ENCODE results near the gene GALC.
"Not testable (repeated sequence)": the region's sequence is repeated elsewhere in the genome, so short reads cannot be mapped to it uniquely, and the experiment has no call there.

The GALC gene

DNA sequence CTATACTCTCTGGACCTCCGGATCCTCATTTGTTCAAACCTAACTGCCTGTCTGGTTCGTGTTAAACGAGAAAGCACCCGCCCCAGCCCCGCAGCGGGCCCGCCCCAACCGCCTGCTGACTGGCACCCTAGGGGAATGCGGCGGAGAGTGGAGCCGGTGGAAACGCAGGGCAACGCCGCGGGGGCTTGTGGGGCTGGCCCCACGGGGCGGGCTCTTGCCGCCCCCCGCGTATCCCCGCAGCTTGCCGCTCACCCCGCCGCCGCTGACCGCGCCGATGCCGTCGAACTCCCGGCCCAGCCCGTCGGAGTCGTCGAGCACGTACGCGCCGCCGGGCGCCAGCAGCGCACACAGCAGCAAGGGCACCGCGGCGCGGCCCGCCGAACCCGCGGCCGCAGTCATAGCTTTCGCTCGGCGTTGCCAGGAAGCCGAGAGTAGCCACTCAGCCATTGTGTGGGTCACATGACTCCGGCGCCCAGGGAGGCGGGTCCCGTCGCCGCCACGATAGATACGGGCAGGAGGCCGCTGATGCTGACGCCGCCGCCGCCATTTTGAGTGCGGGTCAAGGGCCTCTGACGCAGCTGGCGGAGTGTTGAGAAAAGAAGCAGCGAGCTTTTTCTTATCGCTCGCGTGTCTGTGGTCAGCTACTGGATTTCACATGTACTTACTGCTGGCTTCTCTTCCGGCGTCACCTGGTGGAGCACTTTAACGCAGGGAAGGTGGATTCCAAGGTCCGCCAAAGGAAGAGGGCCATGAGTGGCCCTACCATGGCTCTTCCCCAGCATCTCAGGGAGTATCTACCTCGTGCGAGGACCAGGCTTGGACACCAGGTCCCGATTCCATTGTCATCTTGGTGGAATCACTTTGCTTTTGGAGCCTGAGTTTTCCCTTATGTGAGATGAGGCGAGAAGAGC lies at the start of gene GALC:
Gene GALC (minus strand): TSS at position 465 of the 911 bp plus-strand sequence. CDS start 18 bp downstream, at position 447.
- DNase-seq (ENCODE audit: low spot score), result no peak

DNA sequence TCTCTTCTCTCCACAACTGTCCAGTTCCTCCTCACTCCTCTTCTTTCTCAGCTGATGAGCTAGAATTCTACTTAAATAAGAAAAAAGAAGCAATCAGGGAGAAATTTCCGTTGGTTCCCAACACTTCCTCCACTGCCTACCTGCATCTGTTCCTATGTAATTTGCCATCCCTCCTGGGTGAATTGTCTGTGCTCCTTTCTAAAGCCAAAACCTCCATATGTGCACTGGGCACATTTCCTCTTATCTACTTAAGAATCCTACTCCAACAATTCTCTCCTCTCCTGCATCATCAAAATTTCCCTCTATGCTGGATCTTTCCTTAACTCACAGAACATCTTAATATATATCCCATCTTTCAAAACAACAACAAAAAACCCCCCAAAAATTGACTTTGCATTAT lies 47.2 kb upstream of the GALC start:
- DNase-seq (ENCODE audit: low spot score), result no peak

DNA sequence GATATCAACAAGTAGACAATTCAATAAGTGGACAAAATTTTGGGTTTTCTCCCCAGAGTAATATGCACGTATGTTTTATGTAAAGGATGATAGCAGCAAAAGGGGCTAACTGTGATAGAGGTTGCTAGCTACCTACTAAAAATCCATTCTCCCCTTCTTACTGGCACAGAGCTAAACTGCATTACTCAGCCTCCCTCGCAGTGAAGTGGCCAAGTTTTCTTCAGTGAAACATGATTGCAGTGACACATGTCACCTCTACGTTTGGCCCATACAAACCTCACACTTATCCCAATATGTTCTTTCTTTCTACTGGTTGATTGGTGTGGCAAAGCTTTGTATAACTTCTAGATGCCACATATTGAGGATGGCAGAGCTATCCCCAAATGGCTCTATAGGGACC lies 46.2 kb upstream of the GALC start:
- DNase-seq (ENCODE audit: low spot score), result no peak

DNA sequence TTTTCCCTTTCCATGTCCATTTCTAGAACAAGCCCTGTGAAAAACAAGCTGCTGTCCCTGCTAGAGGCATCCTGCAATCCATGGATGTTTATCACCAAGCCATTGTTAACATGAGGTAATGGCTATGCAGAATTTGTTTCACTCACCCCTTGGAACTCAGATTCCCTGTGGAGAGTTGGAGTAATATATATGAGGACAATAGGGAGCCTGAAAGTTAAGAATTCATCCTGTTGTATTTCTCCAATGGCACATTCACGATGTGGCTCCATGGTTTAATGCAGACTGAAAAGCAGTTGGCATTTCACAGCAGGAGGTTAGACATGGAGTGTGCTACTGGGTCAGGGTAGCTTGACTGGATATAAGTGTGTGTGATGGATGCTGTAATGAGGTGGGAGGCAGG lies 44.3 kb upstream of the GALC start:
- no peak for DNase-seq (ENCODE audit: low spot score)

DNA sequence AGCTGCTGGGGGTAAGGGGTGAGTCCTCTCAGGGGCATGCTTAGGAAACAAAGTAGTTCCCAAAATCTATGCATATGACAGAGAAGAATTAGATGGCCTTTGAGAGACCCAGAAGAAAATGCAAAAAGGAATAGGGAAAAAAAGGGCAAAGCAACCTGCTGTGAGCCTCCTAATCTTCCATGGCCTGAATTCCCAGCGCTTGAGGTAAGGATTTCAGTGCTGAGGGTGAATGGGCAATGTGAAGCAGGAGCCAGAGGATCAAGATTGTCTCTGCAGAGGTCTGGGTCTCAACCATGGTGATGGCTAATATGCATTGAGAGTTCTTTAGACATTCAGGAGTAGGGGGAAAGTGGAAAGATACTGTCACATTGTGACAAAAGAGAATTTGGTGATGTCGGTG lies 43.4 kb upstream of the GALC start:
- no peak for DNase-seq (ENCODE audit: low spot score)

DNA sequence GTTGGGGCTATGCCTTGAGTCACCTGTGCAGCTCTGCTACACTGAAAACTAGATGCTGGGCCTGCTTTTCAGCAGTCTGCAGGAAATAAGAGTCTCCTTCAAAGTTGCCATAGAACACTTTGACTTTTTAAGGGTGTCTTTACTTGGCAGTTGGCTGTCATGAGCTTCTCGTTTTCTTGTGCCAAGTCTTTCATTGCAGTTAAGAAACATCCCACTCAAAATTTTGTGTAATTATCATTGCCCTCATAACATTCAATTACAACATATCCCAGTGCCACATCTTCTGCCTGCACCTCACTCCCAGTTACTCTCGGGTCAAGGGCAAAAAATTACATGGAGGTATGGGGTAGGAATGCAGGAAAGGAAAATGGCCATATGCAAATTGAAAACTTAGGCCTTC lies 41.1 kb upstream of the GALC start:
- no peak for DNase-seq (ENCODE audit: low spot score)

DNA sequence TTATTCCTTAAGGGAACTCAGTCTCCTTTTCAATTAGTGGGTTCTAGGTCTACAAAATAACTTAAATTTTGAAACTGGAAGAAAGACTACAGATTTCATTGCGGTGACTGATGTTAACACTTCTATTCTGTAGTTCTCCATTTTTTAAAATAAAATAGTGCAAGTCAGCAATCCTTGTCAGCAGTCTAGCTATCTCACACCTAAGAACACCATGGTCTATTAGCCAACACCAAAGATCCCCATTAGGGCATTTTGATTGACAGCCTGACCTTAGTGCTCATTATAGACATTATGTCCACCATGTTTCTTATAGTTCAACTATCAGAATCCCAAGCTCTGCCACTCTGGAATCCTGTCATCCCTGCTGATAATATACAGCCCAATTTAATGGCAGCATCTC lies 39.4 kb upstream of the GALC start:
- DNase-seq (ENCODE audit: low spot score), result no peak

DNA sequence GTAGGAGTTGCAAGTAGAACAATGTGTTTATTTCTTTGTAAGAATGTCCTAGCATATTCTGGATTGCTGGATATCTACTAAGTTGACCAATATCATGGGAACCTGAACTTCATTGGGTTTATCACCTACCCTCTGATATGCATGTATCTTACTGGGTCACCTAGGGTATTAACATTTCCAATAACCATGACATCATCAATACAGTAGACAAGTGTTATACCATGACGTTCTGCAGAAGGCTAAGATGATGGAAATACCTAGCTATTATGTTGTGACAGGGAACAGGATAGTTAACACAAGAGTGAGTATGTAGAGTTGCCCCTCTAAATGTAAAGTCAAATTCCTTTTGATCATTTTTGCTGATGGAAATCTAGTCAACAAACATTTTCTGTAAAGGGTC lies 37.9 kb upstream of the GALC start:
- no peak for DNase-seq (ENCODE audit: low spot score)

DNA sequence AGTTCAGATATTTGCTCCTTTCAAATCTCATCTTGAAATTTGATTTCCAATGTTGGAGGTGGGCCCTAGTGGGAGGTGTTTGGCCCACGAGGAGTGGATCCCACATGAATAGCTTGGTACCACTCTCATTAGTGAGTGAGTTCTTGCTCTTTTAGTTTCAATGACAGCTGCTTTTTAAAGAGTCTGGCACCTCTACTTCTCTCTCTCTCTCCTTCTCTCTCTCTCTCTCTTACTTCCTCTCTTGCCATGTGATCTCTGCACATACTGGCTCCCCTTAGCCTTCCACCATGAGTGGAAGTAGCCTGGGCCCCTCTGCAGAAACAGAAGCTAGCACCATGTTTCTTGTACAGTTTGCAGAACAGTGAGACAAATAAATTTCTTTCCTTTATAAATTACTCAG lies 37.1 kb upstream of the GALC start:
- DNase-seq (ENCODE audit: low spot score), result no peak

DNA sequence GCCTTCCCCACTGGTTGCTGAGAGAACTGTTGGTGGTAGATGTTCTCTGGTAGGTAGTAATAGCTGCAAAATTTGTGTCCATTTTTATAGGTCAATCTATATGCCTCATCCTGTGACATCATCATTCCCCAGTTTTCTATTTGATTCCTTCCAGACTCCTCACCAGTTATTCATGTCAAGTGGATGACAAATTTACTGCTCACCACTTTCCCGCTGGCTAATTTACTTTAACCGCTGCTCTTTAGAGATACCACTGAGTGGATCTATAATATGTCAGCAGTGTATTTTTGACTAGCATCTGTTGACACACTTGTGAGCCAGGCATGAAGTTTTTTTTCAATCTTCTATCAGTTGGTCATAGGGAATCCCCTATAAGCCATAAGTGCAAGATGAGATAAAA lies 36.5 kb upstream of the GALC start:
- DNase-seq (ENCODE audit: low spot score), result peak; percentile 45

DNA sequence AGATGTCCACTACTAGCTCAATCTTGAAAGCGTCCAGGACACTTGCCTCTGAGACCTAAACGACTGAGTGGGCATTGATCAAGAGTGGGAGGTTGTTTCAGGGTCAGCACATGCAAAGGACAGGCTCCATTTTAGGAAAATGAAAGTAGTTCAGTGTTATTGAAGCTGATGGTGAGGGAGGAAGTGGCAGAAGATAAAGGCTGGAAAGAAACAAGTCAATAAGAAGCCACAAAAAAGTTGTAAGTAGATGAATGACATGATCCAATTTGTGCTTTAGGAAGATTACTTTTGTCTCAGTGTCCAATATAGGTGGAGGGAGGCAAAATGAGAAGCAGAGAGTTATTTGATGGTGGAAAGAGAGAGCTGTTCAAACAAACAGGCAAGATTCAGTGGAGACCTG lies 33.9 kb upstream of the GALC start:
- DNase-seq (ENCODE audit: low spot score), result no peak

DNA sequence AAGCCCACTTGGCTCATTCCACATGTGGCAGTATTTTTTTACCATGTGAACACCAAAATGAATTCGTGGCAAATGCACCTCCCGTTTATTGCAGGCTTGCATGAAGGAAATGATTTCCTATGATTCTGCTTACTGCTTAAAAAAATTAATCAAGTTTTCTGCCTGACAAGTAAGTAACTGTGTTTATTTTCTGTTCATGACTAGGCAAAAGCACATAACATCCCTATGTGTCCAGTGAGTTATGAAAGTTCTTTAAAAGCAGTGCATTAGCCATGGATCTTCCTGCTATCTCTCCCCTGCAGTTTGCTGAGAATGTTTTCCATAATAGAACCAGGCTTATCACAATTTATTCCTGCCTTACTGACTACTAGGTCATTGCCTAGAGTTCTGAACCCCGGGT lies 32.3 kb upstream of the GALC start:
- DNase-seq (ENCODE audit: low spot score), result no peak

DNA sequence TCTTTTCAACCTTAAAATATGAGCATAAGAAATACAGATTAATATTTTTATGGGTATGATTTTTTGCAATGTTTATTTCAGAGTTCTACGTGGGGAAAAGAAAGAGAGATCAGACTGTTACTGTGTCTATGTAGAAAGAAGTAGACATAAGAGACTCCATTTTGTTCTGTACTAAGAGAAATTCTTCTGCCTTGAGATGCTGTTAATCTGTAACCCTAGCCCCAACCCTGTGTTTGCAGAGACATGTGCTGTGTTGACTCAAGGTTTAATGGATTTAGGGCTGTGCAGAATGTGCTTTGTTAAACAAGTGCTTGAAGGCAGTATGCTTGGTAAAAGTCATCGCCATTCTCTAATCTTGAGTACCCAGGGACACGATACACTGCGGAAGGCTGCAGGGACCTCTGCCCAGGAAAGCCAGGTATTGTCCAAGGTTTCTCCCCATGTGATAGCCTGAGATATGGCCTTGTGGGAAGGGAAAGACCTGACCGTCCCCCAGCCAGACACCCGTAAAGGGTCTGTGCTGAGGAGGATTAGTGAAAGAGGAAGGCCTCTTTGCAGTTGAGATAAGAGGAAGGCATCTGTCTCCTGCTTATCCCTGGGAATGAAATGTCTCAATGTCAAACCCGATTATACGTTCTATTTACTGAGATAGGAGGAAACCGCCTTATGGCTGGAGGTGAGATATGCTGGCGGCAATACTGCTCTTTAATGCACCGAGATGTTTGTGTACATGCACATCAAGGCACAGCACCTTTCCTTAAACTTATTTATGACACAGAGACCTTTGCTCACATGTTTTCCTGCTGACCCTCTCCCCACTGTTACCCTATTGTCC lies 31.5 kb upstream of the GALC start:
- not testable (repeated sequence) for DNase-seq (ENCODE audit: low spot score)

DNA sequence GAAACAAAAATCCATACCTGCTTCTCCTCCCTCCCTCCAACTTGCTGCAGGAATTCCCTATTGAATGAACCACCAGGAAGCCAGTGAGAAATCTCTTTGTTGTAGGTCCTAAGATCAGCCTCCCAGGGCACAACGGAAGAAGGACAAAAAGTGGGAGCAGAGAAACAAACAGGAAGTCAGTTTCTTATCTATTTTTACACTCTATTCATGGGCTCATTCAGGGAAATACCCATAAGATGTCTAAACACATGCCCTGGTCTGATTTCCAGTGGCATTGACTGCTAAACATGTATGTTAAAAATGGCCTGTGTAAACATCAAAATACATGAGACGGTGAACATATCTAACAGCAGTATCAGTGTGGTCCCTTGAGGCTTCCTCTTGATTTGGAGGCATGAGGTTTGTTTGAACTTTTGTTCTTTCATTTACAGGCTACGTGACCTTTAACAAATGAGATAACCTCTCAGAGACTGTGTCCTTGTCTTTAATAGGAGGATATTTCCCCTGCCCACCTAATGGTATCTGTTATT lies 30.7 kb upstream of the GALC start:
- no peak for DNase-seq (ENCODE audit: low spot score)

DNA sequence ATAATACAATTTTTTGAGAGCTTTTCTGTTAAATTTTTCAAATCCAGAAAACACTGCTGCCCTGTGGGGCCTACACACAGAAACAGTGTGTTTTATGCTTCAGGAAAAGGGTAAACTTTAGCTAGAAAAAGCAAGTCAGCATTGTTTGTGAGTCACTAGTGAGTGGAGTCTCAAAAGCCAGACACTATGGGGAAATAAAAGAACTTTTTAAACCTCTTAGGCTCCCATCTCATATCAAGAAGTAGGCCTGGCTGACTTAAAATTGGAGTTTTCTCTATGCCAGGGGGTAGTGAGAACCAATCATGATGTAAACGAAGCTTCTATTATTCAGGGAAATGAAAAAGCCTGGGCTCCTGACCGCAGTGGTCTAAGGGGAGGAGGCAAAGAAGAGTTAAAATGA lies 24.6 kb upstream of the GALC start:
- DNase-seq (ENCODE audit: low spot score), result no peak

DNA sequence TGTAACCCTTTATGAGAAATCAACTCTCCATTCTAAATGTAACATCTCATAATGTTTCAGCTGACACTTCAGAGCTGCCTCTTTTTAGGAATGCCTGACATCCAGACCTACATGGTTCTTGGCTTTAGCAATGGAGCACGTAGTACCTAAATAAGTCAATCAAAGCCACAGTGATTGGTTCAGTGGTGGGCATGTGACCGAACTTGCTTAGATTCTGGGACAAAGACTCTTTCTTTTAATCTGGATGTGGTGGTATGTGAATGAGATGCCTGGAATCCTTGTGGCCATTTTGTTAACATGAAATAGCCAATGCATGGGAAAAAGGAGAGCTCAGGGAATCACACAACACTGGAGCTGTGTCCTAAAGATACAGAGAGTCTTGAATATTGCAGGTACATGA lies 23.8 kb upstream of the GALC start:
- DNase-seq (ENCODE audit: low spot score), result no peak

DNA sequence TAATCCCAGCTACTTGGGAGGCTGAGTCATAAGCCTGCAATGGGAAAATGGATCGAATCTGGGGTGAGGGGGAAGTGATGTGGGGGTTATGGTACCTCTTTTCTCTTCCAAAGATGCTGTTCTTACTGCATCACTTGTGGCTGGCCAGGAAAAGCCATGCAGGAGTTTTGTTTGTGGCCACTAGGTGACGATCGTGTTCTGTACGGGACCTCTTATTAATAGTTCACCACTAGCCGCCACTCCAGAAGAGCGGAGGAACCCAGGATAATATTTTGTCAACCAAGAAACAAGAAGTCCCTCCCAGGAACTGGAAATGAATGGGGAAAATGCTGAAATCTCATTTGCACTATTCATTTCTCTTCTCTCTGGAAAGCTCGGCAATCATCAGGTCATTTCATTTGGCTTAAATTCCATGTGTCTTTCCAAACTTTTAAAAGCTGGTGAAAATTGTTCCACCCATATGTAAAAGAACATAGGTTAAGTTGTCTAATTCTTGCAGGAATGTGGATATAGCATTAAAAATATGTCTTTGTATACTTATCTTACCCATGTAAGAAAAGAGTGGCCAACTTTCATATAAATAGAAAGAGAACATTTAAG lies 20.9 kb upstream of the GALC start:
- peak; percentile 78 for DNase-seq (ENCODE audit: low spot score)

DNA sequence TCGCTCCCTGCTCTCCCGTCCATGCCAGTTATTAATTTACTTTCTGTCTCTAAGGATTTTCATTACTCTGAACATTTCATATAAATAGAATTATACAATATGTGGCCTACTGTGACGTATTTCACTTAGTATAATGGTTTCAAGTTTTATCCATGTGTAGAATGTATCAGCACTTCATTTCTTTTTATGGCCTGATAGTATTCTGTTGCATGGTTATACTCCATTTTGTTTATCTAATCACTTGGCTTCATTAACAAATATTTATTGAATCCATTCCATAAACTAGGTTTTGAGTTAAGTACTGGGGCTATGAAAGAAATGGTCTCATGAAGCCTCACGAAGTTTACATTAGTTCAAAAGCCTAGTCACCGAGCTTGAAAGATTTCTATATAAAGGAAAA lies 19.5 kb upstream of the GALC start:
- DNase-seq (ENCODE audit: low spot score), result no peak

DNA sequence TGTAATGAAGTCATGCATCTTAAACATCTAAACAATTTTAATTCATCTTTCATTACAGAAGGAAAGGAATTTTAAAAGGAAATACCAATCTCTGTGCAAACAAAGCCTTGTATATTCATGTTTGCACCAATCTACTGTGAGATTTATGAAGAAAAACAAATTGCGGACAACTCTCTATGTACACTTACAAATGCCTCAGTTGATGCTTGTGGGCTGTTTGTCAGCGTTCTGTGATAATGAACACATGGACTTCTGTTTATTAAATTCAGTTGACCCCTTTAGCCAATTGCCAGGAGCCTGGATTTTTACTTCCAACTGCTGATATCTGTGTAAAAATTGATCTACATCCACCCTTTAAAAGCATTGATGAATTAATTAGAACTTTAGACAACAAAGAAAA lies 17.3 kb upstream of the GALC start:
- DNase-seq (ENCODE audit: low spot score), result no peak

DNA sequence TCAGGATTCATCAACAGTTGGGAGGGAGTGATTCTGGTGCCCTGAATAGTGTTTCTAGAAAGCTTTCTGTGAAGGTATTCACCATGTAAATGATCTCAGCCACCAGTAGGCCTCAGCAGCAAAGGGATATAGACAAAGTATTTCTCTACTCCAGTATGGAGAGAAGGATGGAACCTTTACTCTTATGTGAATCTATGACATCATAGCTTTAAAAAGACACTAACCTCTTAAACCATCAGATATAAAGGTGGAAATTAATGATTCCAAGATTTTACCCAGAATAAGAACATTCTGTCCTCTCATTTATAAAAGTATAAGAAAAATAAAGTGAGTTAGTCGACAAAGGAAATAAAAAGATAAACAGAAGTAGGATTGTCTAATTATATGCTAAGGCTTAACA lies 16.5 kb upstream of the GALC start:
- DNase-seq (ENCODE audit: low spot score), result no peak

DNA sequence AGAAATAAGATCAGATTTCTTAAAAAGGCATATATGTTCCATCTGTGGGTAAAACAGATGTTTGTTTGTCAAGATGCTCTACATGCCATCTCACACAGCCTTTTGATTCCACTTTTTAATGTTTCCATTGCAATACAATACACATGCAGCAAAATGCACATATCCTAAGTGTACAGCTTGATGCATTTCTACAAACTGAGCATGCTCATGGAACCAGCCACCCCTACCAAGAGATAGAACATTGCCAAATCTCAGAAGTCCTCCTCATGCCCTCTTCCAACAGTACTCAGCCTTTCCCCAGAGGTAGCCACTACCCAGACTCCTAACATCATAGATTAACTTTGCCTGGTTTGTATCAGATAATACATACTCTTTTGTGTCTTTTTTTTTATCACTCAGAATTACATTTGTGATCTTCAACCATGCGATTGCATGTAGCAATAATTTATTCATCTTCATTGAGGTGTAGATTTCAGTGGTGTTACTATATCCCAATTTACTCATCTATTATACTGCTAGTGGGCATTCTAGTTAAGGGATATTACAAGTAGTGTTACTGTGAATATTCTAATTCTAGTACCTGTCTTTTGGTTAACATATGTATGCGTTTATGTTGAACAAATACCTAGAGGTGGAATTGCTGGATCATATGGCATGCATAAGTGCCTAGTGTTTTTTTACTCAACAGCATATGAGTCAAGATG lies 15.2 kb upstream of the GALC start:
- no peak for DNase-seq (ENCODE audit: low spot score)

DNA sequence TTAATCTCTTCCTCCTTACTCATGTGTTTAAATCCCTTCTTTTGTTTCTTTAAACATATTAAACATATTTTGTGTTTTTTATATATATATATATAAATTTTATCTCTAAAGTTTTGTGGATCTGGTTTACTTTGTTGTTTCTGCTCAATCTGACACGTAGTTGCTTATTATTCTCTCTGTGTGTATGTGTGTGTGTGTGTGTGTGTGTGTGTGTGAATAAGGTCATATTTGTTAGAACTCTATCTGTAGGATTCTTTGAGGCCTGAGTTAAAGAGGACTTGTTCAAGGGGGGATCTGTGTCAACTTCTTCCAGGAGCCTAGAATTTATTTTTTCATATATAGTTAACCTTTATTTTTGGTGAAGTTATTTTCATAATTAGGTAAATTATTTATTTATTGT lies 14.6 kb upstream of the GALC start:
- no peak for DNase-seq (ENCODE audit: low spot score)
